Measurements from ENCODE around the gene AKT3. TPM values are rescaled to one million over a fixed set of nuclear protein-coding genes. Genes with fewer than 3 reads are reported as not detected.

The AKT3 gene
- total RNA-seq = 100 to 1,000 TPM in 4 of 5 donors, 10 to 100 TPM in 1; 94.5 to 124 (median 112) TPM
- 114 TPM for total RNA-seq (2013)
- 36.2 to 283 (median 152) reads per million in 29 experiments for total RNA-seq

DNA sequence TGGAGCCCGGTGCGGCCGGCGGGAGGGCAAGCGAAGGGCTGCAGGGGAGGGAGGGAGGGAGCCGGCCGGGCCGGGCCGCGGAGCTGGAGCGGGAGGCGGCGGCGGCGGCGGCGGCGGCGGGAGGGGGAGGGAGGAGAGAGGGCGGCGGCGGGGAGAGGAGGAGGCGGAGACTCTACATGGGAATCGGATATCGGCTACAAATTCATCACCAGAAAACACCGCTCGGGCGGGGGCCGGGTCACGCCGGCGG, at the start of gene AKT3:
AKT3 (minus strand) TSS at position 42 of the 250 bp plus-strand sequence. CDS start 7,073 bp downstream, outside the sequence.
- DNase-seq (peak in 4 of 35 experiments; percentile 74 to 80 (median 78)), ATAC-seq (replicated peaks in 1 of 4) (peak; percentile 72 to 81 (median 80))
- H3K36me3 ChIP-seq (ENCODE audit: control insufficient read depth in 2 of 2, extremely low read depth in 1 of 2, insufficient read depth in 1 of 2, low read length in 1 of 2) = no peaks in the 10 kb centered on the region
- H3K4me3 Mint-ChIP-seq = peak within 1 kb of the TSS; percentile 93 to 96 (median 93)
- H3K36me3 Mint-ChIP-seq = no peaks in the 10 kb centered on the region
- H3K4me3 ChIP-seq (ENCODE audit: control insufficient read depth in 1 of 2, extremely low read depth in 1 of 2, low read length in 1 of 2) = peak within 1 kb of the TSS; percentile 69 to 75
- H3K4me1 Mint-ChIP-seq = peaks cover 38 to 41% (median 39%) of the 10 kb centered on the region in 3 donors
- peak within 1 kb of the TSS; percentile 91 for H3K27ac ChIP-seq (ENCODE audit: low read length)
- ChIA-PET CTCF (interaction anchor here (0.6 kb wide), 2 partner anchors 111 to 198 kb away, joined by 3 read pairs; no protein-coding TSS in a partner anchor), POLR2A (interaction anchor here in 1 of 2 donors (0.7 to 1.1 kb wide), 4 partner anchors 11 to 803 kb away, joined by 5 to 9 read pairs (median 8); partner anchors contain the start of gene DESI2)
- peak within 1 kb of the TSS; percentile 96 to 97 for H3K27ac Mint-ChIP-seq
- no peaks in the 10 kb centered on the region for H3K9me3 Mint-ChIP-seq
- no peaks in the 10 kb centered on the region for H3K9me3 ChIP-seq
- no peaks in the 10 kb centered on the region for H3K27me3 ChIP-seq (replicated peaks in 1 of 2; ENCODE audit: control insufficient read depth in 2 of 2, extremely low read depth in 1 of 2, insufficient read depth in 2 of 2, low read length in 1 of 2)
- 0% methylated on average over 10 of the region's 32 CpGs for WGBS (ENCODE audit: insufficient coverage)
- H3K4me1 ChIP-seq (ENCODE audit: control insufficient read depth in 1 of 2, extremely low read depth in 1 of 2, insufficient read depth in 2 of 2, low read length in 2 of 2) = peaks cover 0 to 14% of the 10 kb centered on the region in 2 experiments
- peaks cover 0 to under 1% of the 10 kb centered on the region in 2 donors for H3K27me3 Mint-ChIP-seq

- 72% methylated on average over 2 of the region's 2 CpGs for WGBS (ENCODE audit: insufficient coverage)
- Histone ChIP-seq H3K4me3 (ENCODE audit: control insufficient read depth in 1 of 2, extremely low read depth in 1 of 2, low read length in 1 of 2) (no peak overlapping the region), H3K27ac (ENCODE audit: low read length) (no peak overlapping the region), H3K4me1 (ENCODE audit: control insufficient read depth in 1 of 2, extremely low read depth in 1 of 2, insufficient read depth in 2 of 2, low read length in 2 of 2) (no peaks in the 10 kb centered on the region), H3K9me3 (no peaks in the 10 kb centered on the region), H3K27me3 (replicated peaks in 1 of 2; ENCODE audit: control insufficient read depth in 2 of 2, extremely low read depth in 1 of 2, insufficient read depth in 2 of 2, low read length in 1 of 2) (peaks cover 0 to 6% of the 10 kb centered on the region in 2 experiments), H3K36me3 (ENCODE audit: control insufficient read depth in 2 of 2, extremely low read depth in 1 of 2, insufficient read depth in 1 of 2, low read length in 1 of 2) (no peaks in the 10 kb centered on the region)
- H3K9me3 Mint-ChIP-seq = no peaks in the 10 kb centered on the region
- no peak for ATAC-seq (replicated peaks in 1 of 4)
- ChIA-PET POLR2A (no interaction called here), CTCF (no interaction called here)
- no peaks in the 10 kb centered on the region for H3K36me3 Mint-ChIP-seq
- H3K4me1 Mint-ChIP-seq = no peaks in the 10 kb centered on the region
- H3K27me3 Mint-ChIP-seq = peaks cover 9 to 12% of the 10 kb centered on the region in 2 donors
- no peak overlapping the region for H3K27ac Mint-ChIP-seq
- H3K4me3 Mint-ChIP-seq = no peak overlapping the region
- DNase-seq = no peak
Observed at GRCh38 chr1:243898278-243898677, 48.2 kb upstream of the AKT3 start.

DNA sequence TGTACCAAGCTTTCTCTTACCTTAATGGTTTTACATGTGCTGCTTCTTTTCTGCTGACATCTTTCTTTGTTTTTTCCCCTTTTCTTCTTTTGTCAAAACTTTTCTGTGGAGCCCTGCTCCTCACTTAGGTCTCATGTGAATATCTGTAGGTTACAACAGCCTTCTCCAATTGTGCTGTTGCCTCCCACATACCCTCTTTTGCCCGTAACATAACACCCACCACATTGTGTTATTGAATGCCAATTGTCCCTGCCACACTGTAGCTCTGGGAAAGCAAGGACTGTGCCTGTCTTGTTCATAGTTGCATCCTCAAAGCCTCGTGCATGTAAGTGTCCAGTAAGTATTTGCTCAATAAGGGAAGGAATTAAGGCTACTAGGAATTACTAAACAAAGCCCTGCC, 46.3 kb upstream of the AKT3 start:
- Histone ChIP-seq H3K27me3 (replicated peaks in 1 of 2; ENCODE audit: control insufficient read depth in 2 of 2, extremely low read depth in 1 of 2, insufficient read depth in 2 of 2, low read length in 1 of 2) (peaks cover 0 to 5% of the 10 kb centered on the region in 2 experiments), H3K4me3 (ENCODE audit: control insufficient read depth in 1 of 2, extremely low read depth in 1 of 2, low read length in 1 of 2) (no peak overlapping the region), H3K4me1 (ENCODE audit: control insufficient read depth in 1 of 2, extremely low read depth in 1 of 2, insufficient read depth in 2 of 2, low read length in 2 of 2) (no peaks in the 10 kb centered on the region), H3K36me3 (ENCODE audit: control insufficient read depth in 2 of 2, extremely low read depth in 1 of 2, insufficient read depth in 1 of 2, low read length in 1 of 2) (no peaks in the 10 kb centered on the region), H3K27ac (ENCODE audit: low read length) (no peak overlapping the region), H3K9me3 (no peaks in the 10 kb centered on the region)
- WGBS (ENCODE audit: insufficient coverage) = no CpG with 5 or more reads among the region's 2 CpGs
- CTCF ChIA-PET = no interaction called here
- no peaks in the 10 kb centered on the region for H3K36me3 Mint-ChIP-seq
- POLR2A ChIA-PET = no interaction called here
- no peaks in the 10 kb centered on the region for H3K9me3 Mint-ChIP-seq
- H3K4me1 Mint-ChIP-seq = no peaks in the 10 kb centered on the region
- H3K27ac Mint-ChIP-seq = no peak overlapping the region
- H3K4me3 Mint-ChIP-seq = no peak overlapping the region
- peaks cover 9 to 12% of the 10 kb centered on the region in 2 donors for H3K27me3 Mint-ChIP-seq
- ATAC-seq (replicated peaks in 1 of 4) (no peak), DNase-seq (no peak)

- no peak overlapping the region for H3K4me3 ChIP-seq (ENCODE audit: control insufficient read depth in 1 of 2, extremely low read depth in 1 of 2, low read length in 1 of 2)
- H3K27ac ChIP-seq (ENCODE audit: low read length) = no peak overlapping the region
- H3K27ac Mint-ChIP-seq = no peak overlapping the region
- no peaks in the 10 kb centered on the region for H3K4me1 Mint-ChIP-seq
- peaks cover 8 to 19% of the 10 kb centered on the region in 2 donors for H3K27me3 Mint-ChIP-seq
- WGBS (ENCODE audit: insufficient coverage) = no CpG with 5 or more reads among the region's 3 CpGs
- H3K9me3 ChIP-seq = no peaks in the 10 kb centered on the region
- CTCF ChIA-PET = interaction anchor here (0.6 to 0.7 kb wide), 2 partner anchors 51 to 130 kb away, joined by 4 to 5 read pairs; no protein-coding TSS in a partner anchor
- H3K4me3 Mint-ChIP-seq = no peak overlapping the region
- POLR2A ChIA-PET = interaction anchor here in 1 of 2 donors (0.5 kb wide), 1 partner anchor 96 kb away, joined by 3 read pairs; no protein-coding TSS in a partner anchor
- no peaks in the 10 kb centered on the region for H3K36me3 Mint-ChIP-seq
- peaks cover 0 to 2% of the 10 kb centered on the region in 2 experiments for H3K27me3 ChIP-seq (replicated peaks in 1 of 2; ENCODE audit: control insufficient read depth in 2 of 2, extremely low read depth in 1 of 2, insufficient read depth in 2 of 2, low read length in 1 of 2)
- H3K36me3 ChIP-seq (ENCODE audit: control insufficient read depth in 2 of 2, extremely low read depth in 1 of 2, insufficient read depth in 1 of 2, low read length in 1 of 2) = no peaks in the 10 kb centered on the region
- ATAC-seq (replicated peaks in 1 of 4) (no peak), DNase-seq (no peak)
- no peaks in the 10 kb centered on the region for H3K4me1 ChIP-seq (ENCODE audit: control insufficient read depth in 1 of 2, extremely low read depth in 1 of 2, insufficient read depth in 2 of 2, low read length in 2 of 2)
- H3K9me3 Mint-ChIP-seq = no peaks in the 10 kb centered on the region
Observed at GRCh38 chr1:243892456-243892855, 42.4 kb upstream of the AKT3 start.

DNA sequence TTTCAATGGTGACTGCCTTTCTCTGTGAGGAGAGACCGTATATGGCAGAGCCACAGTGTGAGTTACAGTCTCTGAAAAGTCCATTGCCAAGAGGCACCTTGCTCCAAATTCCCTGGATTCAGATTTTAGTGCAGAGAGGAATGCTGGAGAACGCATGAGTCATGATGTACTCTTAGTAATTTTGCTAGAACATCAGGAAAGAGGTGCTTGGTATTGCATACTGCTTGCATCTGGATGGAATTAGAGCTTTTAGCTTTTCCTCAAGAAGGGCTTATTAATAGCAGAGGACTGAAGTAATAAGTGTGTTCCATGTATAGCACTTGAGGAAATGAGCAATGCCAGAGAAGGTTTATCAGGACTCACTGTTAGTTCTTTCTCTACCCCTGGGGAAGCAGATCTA, 40.5 kb upstream of the AKT3 start:
- 88% methylated on average over 2 of the region's 2 CpGs for WGBS (ENCODE audit: insufficient coverage)

GRCh38 chr1:243885806-243886205, 35.8 kb upstream of the AKT3 start:
- no peak overlapping the region for H3K4me3 Mint-ChIP-seq
- ATAC-seq (replicated peaks in 1 of 4) = no peak
- H3K36me3 ChIP-seq (ENCODE audit: control insufficient read depth in 2 of 2, extremely low read depth in 1 of 2, insufficient read depth in 1 of 2, low read length in 1 of 2) = no peaks in the 10 kb centered on the region
- no peaks in the 10 kb centered on the region for H3K9me3 ChIP-seq
- no peak overlapping the region for H3K27ac Mint-ChIP-seq
- no peaks in the 10 kb centered on the region for H3K4me1 ChIP-seq (ENCODE audit: control insufficient read depth in 1 of 2, extremely low read depth in 1 of 2, insufficient read depth in 2 of 2, low read length in 2 of 2)
- no peak for DNase-seq
- ChIA-PET POLR2A (no interaction called here), CTCF (no interaction called here)
- H3K4me3 ChIP-seq (ENCODE audit: control insufficient read depth in 1 of 2, extremely low read depth in 1 of 2, low read length in 1 of 2) = no peak overlapping the region
- peaks cover 12 to 17% of the 10 kb centered on the region in 2 donors for H3K27me3 Mint-ChIP-seq
- H3K36me3 Mint-ChIP-seq = no peaks in the 10 kb centered on the region
- peaks cover 0 to 6% of the 10 kb centered on the region in 2 experiments for H3K27me3 ChIP-seq (replicated peaks in 1 of 2; ENCODE audit: control insufficient read depth in 2 of 2, extremely low read depth in 1 of 2, insufficient read depth in 2 of 2, low read length in 1 of 2)
- no peak overlapping the region for H3K27ac ChIP-seq (ENCODE audit: low read length)
- no peaks in the 10 kb centered on the region for H3K4me1 Mint-ChIP-seq
- 40% methylated on average over 1 of the region's 1 CpG for WGBS (ENCODE audit: insufficient coverage)
- H3K9me3 Mint-ChIP-seq = no peaks in the 10 kb centered on the region

More for the DNA sequence above, 40.5 kb upstream of the AKT3 start:
- H3K4me1 ChIP-seq (ENCODE audit: control insufficient read depth in 1 of 2, extremely low read depth in 1 of 2, insufficient read depth in 2 of 2, low read length in 2 of 2) = no peaks in the 10 kb centered on the region
- no peaks in the 10 kb centered on the region for H3K9me3 Mint-ChIP-seq
- ATAC-seq (replicated peaks in 1 of 4) (no peak), DNase-seq (no peak)
- H3K36me3 Mint-ChIP-seq = no peaks in the 10 kb centered on the region
- H3K36me3 ChIP-seq (ENCODE audit: control insufficient read depth in 2 of 2, extremely low read depth in 1 of 2, insufficient read depth in 1 of 2, low read length in 1 of 2) = no peaks in the 10 kb centered on the region
- H3K27ac ChIP-seq (ENCODE audit: low read length) = no peak overlapping the region
- H3K27ac Mint-ChIP-seq = no peak overlapping the region
- no peak overlapping the region for H3K4me3 ChIP-seq (ENCODE audit: control insufficient read depth in 1 of 2, extremely low read depth in 1 of 2, low read length in 1 of 2)
- peaks cover 3 to 11% of the 10 kb centered on the region in 2 donors for H3K27me3 Mint-ChIP-seq
- no peaks in the 10 kb centered on the region for H3K9me3 ChIP-seq
- no peaks in the 10 kb centered on the region for H3K27me3 ChIP-seq (replicated peaks in 1 of 2; ENCODE audit: control insufficient read depth in 2 of 2, extremely low read depth in 1 of 2, insufficient read depth in 2 of 2, low read length in 1 of 2)
- H3K4me1 Mint-ChIP-seq = no peaks in the 10 kb centered on the region
- CTCF ChIA-PET = no interaction called here
- POLR2A ChIA-PET = no interaction called here
- no peak overlapping the region for H3K4me3 Mint-ChIP-seq

DNA sequence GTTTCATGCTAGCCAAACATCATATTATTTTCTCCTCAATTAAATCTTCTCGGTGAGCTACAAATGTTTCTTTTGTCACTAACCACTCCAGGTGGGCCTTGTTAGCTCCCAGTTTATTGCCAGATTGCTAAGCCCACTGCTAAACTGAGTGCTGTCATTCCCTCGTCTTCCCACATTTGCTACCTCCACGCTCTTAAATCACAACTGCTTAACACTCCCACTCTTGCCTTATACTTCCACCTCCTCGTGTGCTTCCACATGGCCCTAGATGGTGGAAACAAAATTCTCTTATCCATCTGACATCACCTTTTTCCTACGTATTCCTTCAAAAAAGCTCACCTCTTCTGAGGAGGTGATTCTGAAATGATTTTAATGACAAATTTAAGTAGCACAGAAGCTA, 34.6 kb upstream of the AKT3 start:
- ATAC-seq (replicated peaks in 1 of 4) (no peak), DNase-seq (no peak)
- no peak overlapping the region for H3K4me3 ChIP-seq (ENCODE audit: control insufficient read depth in 1 of 2, extremely low read depth in 1 of 2, low read length in 1 of 2)
- WGBS (ENCODE audit: insufficient coverage) = 97% methylated on average over 3 of the region's 5 CpGs
- ChIA-PET POLR2A (no interaction called here), CTCF (no interaction called here)
- Mint-ChIP-seq H3K27ac (no peak overlapping the region), H3K4me3 (no peak overlapping the region), H3K27me3 (peaks cover 9 to 11% of the 10 kb centered on the region in 2 donors), H3K36me3 (no peaks in the 10 kb centered on the region), H3K9me3 (no peaks in the 10 kb centered on the region), H3K4me1 (no peaks in the 10 kb centered on the region)
- no peak overlapping the region for H3K27ac ChIP-seq (ENCODE audit: low read length)
- H3K27me3 ChIP-seq (replicated peaks in 1 of 2; ENCODE audit: control insufficient read depth in 2 of 2, extremely low read depth in 1 of 2, insufficient read depth in 2 of 2, low read length in 1 of 2) = peaks cover 0 to 6% of the 10 kb centered on the region in 2 experiments
- H3K36me3 ChIP-seq (ENCODE audit: control insufficient read depth in 2 of 2, extremely low read depth in 1 of 2, insufficient read depth in 1 of 2, low read length in 1 of 2) = no peaks in the 10 kb centered on the region
- H3K9me3 ChIP-seq = no peaks in the 10 kb centered on the region
- H3K4me1 ChIP-seq (ENCODE audit: control insufficient read depth in 1 of 2, extremely low read depth in 1 of 2, insufficient read depth in 2 of 2, low read length in 2 of 2) = no peaks in the 10 kb centered on the region

Data from T-cell (primary cell).